ENCODE results near the gene EDEM2. TPM values are rescaled to one million over a fixed set of nuclear protein-coding genes. Genes with fewer than 3 reads are reported as not detected.
A peak's percentile ranks its signal among the peaks of the same experiment; 100 is the strongest.
"Not testable (repeated sequence)": the region's sequence is repeated elsewhere in the genome, so short reads cannot be mapped to it uniquely, and the experiment has no call there.

The EDEM2 gene, protein sequence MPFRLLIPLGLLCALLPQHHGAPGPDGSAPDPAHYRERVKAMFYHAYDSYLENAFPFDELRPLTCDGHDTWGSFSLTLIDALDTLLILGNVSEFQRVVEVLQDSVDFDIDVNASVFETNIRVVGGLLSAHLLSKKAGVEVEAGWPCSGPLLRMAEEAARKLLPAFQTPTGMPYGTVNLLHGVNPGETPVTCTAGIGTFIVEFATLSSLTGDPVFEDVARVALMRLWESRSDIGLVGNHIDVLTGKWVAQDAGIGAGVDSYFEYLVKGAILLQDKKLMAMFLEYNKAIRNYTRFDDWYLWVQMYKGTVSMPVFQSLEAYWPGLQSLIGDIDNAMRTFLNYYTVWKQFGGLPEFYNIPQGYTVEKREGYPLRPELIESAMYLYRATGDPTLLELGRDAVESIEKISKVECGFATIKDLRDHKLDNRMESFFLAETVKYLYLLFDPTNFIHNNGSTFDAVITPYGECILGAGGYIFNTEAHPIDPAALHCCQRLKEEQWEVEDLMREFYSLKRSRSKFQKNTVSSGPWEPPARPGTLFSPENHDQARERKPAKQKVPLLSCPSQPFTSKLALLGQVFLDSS
- total RNA-seq: 38.3 and 40.1 TPM in 2 replicates
- long read RNA-seq, transcript EDEM2-202 (11 exons, 1,919 nt): major isoform, 227 of 356 reads
- long read RNA-seq, partial matches to known transcripts: 26 of 356 reads
- long read RNA-seq, other reads (novel, unspliced or antisense): 102 of 356 reads

DNA sequence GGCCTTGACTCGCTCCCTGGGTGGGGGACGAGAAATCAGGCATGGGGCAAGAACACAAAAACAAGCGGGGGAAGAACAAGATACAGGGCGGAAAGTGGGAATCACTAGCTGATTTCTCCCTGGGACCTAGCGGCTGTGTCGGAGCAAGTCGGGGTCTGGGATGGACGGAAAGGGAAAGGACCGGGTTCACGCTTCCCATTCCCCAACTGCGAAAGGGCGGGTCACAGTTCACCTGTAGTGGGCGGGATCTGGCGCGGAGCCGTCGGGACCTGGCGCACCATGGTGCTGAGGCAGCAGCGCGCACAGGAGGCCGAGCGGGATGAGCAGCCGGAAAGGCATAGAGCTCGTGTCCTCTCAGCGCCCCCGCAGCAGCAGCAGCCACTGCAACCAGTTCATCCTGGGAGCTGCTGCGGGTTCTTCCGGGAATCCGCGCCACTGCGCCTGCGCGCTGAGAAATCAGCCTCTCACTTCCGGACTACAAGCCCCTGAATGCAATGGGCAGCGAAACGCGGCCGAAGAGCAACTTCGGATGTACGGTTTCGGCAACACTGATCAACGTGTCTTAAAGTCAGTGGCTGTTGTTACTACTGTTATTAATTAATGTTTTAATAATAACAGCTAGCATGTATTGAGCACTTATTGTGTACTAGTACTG, at the start of gene EDEM2:
EDEM2 (minus strand) TSS at position 417 of the 655 bp plus-strand sequence; CDS start at position 339, 78 bp downstream.
- TF ChIP-seq, protein P1, sequence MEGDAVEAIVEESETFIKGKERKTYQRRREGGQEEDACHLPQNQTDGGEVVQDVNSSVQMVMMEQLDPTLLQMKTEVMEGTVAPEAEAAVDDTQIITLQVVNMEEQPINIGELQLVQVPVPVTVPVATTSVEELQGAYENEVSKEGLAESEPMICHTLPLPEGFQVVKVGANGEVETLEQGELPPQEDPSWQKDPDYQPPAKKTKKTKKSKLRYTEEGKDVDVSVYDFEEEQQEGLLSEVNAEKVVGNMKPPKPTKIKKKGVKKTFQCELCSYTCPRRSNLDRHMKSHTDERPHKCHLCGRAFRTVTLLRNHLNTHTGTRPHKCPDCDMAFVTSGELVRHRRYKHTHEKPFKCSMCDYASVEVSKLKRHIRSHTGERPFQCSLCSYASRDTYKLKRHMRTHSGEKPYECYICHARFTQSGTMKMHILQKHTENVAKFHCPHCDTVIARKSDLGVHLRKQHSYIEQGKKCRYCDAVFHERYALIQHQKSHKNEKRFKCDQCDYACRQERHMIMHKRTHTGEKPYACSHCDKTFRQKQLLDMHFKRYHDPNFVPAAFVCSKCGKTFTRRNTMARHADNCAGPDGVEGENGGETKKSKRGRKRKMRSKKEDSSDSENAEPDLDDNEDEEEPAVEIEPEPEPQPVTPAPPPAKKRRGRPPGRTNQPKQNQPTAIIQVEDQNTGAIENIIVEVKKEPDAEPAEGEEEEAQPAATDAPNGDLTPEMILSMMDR (IDR thresholded peaks at IDR 0.05; ENCODE audit: unreplicated experiment): no peak
- DNase-seq (ENCODE audit: low spot score, unreplicated experiment): peak; percentile 97
- H3K27ac Mint-ChIP-seq: peak within 1 kb of the TSS; percentile 97
- peaks cover 21% of the 10 kb centered on the region for H3K4me1 Mint-ChIP-seq (ENCODE audit: low read depth)
- H3K27me3 Mint-ChIP-seq: no peaks in the 10 kb centered on the region
- H3K4me3 Mint-ChIP-seq (ENCODE audit: low read depth): peak within 1 kb of the TSS; percentile 94
- H3K36me3 Mint-ChIP-seq (ENCODE audit: insufficient read depth): peaks cover 4% of the 10 kb centered on the region
- H3K9me3 Mint-ChIP-seq (ENCODE audit: low read depth): no peaks in the 10 kb centered on the region

DNA sequence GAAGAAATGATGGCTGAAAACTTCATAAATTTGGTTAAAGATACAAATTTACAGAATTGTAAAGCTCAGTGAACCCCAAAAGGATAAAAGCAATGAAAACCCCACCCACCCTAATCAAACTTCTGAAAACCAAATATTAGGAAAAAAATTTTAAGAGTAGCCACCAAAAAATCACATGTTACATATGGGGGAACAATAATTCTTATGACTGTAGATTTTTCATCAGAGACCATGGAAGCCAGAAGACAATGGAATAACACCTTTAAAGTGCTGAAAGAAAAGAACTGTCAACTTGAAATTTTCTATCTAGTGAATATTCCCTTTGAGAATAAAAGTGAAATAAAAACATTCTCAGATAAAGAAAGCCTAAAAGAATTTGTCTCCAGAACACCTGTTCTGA, 49.2 kb upstream of the EDEM2 start:
- Mint-ChIP-seq H3K9me3 (ENCODE audit: low read depth) (peaks cover 48% of the 10 kb centered on the region), H3K27ac (no peak overlapping the region), H3K36me3 (ENCODE audit: insufficient read depth) (peaks cover 15% of the 10 kb centered on the region), H3K27me3 (no peaks in the 10 kb centered on the region), H3K4me1 (ENCODE audit: low read depth) (peaks cover 17% of the 10 kb centered on the region), H3K4me3 (ENCODE audit: low read depth) (no peak overlapping the region)
- DNase-seq (ENCODE audit: low spot score, unreplicated experiment): no peak
- TF ChIP-seq, protein P1 (IDR thresholded peaks at IDR 0.05; ENCODE audit: unreplicated experiment): no peak

DNA sequence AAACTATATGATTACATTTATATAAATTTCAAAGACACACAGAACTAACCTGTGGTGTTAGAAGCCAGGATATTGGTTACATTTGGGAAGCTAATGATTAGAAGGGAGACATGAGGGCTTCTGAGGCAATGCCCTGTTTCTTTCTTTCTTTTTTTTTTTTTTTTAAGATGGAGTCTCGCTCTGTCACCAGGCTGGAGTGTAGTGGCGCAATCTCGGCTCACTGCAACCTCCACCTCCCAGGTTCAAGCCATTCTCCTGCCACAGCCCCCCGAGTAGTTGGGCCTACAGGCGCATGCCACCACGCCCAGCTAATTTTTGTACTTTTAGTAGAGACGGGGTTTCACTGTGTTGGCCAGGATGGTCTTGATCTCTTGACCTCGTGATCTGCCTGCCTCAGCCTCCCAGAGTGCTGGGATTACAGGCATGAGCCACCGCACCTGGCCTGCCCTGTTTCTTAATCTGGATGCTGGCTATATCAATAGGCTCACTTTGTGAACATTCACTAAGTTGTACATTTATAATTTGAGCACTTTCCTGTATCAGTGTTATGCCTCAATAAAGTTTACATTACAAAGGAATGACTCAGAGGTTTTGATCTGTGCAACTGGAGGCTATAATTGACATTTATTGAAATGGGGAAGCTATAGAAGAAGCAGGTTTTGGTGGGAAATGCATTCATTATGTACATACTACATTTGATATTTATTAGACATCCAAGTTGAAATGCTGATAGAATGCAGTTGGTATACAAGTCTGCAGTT, 46.1 kb upstream of the EDEM2 start:
- Mint-ChIP-seq H3K4me1 (ENCODE audit: low read depth) (peaks cover 32% of the 10 kb centered on the region), H3K9me3 (ENCODE audit: low read depth) (peaks cover 37% of the 10 kb centered on the region)
- DNase-seq (ENCODE audit: low spot score, unreplicated experiment); H3K4me3 Mint-ChIP-seq (ENCODE audit: low read depth); H3K27ac Mint-ChIP-seq; H3K27me3 Mint-ChIP-seq; H3K36me3 Mint-ChIP-seq (ENCODE audit: insufficient read depth): not testable (repeated sequence)

DNA sequence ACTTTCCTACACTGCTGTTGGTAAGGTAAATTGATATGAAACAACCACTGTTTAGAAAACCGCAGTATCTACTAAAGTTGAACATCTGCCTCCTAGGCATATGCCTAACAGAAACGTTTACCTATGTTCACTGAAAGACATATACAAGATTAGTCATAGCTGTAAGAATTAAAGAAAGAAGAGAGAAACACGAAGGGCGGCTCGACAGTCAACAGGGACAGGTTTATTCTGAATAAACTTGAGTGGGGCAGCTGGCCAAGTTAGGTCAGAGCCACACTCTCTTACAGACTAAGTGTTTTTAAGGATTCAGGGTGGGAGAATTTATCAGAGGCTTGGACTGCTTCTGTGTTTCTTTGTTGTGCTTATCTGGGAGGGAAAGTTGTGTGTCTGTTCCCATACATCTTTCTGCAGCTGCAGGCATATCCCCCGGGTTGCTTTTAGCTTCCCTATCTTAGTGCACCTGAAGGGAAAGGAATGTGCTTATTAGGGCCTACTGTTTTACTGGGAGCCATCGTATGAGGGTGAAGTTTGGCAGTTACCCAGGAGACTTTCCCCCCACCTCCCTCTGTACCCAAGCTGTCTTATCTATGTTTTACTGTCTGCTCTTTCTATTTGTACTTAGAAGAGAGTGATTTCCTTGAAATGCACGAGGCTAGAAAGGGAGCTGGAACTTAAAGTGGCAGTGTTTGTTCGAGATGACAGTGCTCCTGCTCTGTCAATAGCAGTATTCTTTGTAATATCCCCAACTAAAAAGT, 45.2 kb upstream of the EDEM2 start:
- Mint-ChIP-seq H3K9me3 (ENCODE audit: low read depth) (peaks cover 34% of the 10 kb centered on the region), H3K27me3 (no peaks in the 10 kb centered on the region), H3K4me3 (ENCODE audit: low read depth) (no peak overlapping the region), H3K36me3 (ENCODE audit: insufficient read depth) (peaks cover 6% of the 10 kb centered on the region), H3K4me1 (ENCODE audit: low read depth) (peaks cover 34% of the 10 kb centered on the region), H3K27ac (peak overlapping the region; percentile 3)
- TF ChIP-seq, protein P1 (IDR thresholded peaks at IDR 0.05; ENCODE audit: unreplicated experiment): no peak
- DNase-seq (ENCODE audit: low spot score, unreplicated experiment): no peak

DNA sequence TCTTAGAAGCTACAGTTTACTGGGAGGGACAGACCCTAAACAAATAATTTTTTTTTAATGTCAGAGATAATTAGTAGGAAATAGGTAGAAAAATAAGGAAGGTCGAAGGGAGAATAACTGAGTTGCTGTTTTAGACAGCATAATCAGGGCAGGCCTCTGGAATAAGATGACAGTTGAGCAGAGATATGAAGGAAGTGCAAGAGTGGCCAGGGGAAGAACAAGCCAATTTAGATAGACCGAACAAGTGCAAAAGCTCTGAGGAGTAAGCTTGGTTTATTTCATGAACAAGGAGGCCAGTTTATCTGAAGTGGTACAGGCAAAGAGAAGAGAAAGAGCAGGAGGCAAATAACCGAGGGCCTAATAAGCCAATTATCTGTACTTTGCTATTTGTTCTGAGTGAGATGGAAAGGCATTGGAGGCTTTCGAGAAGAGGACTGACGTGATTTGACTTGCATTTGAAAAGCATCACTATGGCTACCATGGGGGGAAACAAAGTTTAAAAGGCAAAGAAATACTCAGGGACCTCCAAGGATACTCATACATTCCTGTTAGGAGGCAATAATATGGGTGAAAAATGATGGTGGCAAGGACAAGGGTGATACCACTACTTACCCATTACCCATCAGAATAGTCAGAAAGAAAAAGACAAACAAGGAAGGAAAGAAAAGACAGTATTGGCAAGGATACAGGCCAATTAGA, 44.4 kb upstream of the EDEM2 start:
- TF ChIP-seq, protein P1 (IDR thresholded peaks at IDR 0.05; ENCODE audit: unreplicated experiment): no peak
- peaks cover 34% of the 10 kb centered on the region for H3K4me1 Mint-ChIP-seq (ENCODE audit: low read depth)
- H3K27ac Mint-ChIP-seq: no peak overlapping the region
- H3K9me3 Mint-ChIP-seq (ENCODE audit: low read depth): peaks cover 27% of the 10 kb centered on the region
- no peak for DNase-seq (ENCODE audit: low spot score, unreplicated experiment)
- no peaks in the 10 kb centered on the region for H3K27me3 Mint-ChIP-seq
- H3K4me3 Mint-ChIP-seq (ENCODE audit: low read depth): no peak overlapping the region
- H3K36me3 Mint-ChIP-seq (ENCODE audit: insufficient read depth): peaks cover 5% of the 10 kb centered on the region

Data from progenitor cell of endocrine pancreas (in vitro differentiated cells).